Left ventricle myocardium inferior (tissue), 1 donor: Measurements from ENCODE around the gene SRMS. TPM values are rescaled to one million over a fixed set of nuclear protein-coding genes. Genes with fewer than 3 reads are reported as not detected.

Experiments used
- DNase-seq: peaks from one replicate; pipeline ENCODE4 v3.0.0-alpha.2; 2020
- H3K27ac ChIP-seq: fragments of 200-600 bp; replicated peaks from 2 replicates; pipeline ENCODE4 v1.8.0; 2021
- H3K27me3 ChIP-seq: fragments of 200-600 bp; 2 replicates; pipeline ENCODE4 v1.8.0; 2021; ENCODE audit warnings: low read depth
- H3K36me3 ChIP-seq: fragments of 200-600 bp; 2 replicates; pipeline ENCODE4 v1.8.0; 2021
- H3K4me1 ChIP-seq: fragments of 200-600 bp; 2 replicates; pipeline ENCODE4 v1.8.0; 2021
- H3K4me3 ChIP-seq: fragments of 200-600 bp; 2 replicates; pipeline ENCODE4 v1.8.0; 2021; ENCODE audit warnings: mild to moderate bottlenecking, moderate library complexity
- H3K9me3 ChIP-seq: fragments of 200-600 bp; replicated peaks from 2 replicates; pipeline ENCODE4 v1.8.0; 2021
- CTCF ChIP-seq: fragments of 200-600 bp; IDR thresholded peaks from 2 replicates; pipeline ENCODE4 v1.8.0; 2021; ENCODE audit warnings: antibody characterized with exemption, mild to moderate bottlenecking, borderline replicate concordance
- intact Hi-C: fragments of 100-400 bp; cut with micrococcal nuclease; formaldehyde crosslinking; loops from one replicate; pipeline ENCODE4 v1.11.0; 2022
- total RNA-seq: library from RNA; stranded (reverse); fragmentation: NEBNext Ultra II Directional; extraction: Animal tissue kit (Norgen Biotek cat#: 25700); gene quantifications from one replicate; pipeline ENCODE4 v1.2.1, GENCODE V29; 2021
- donor health status: DM: no; HTN: yes; CAD: no; lungs with severe emphysema.

SRMS gene
- total RNA-seq, 1 donor from 2014 or later: not detected

GRCh38 chr20:63587776-63588591, 40.4 kb upstream of the SRMS start:
- DNase-seq: no peak
- TF ChIP-seq CTCF: no peak
- no peak overlapping the region for H3K4me3 ChIP-seq
- H3K4me1 ChIP-seq: peaks cover 10% of the 10 kb centered on the region
- H3K27ac ChIP-seq: peak overlapping the region; percentile 16
- no peaks in the 10 kb centered on the region for H3K27me3 ChIP-seq
- peaks cover 50% of the 10 kb centered on the region for H3K36me3 ChIP-seq
- H3K9me3 ChIP-seq: no peaks in the 10 kb centered on the region
- intact Hi-C loops: no loop called here

DNA sequence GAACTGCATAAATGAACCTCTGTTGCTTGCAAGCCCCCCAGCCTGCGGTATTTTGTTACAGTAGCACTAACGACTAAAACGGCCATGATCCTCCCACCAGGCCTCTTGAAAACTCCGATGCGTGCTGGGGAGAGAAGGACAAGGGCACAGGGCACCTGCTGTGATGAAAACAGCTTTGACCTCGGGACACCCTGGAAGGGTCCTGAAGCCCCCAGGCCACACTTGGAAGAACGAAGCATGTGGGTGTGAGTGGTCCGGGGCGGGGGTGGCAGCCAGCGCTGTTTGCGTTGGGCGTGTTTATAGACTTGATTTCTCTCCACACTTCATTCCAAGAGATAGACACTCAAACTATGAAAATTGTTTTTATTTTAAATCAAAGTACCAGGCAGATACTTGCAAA, 39.7 kb upstream of the SRMS start:
- H3K9me3 ChIP-seq: no peaks in the 10 kb centered on the region
- peaks cover 10% of the 10 kb centered on the region for H3K4me1 ChIP-seq
- H3K4me3 ChIP-seq: no peak overlapping the region
- peaks cover 42% of the 10 kb centered on the region for H3K36me3 ChIP-seq
- no peak for DNase-seq
- no peak overlapping the region for H3K27ac ChIP-seq
- intact Hi-C loops: no loop called here
- TF ChIP-seq CTCF: no peak
- no peaks in the 10 kb centered on the region for H3K27me3 ChIP-seq

DNA sequence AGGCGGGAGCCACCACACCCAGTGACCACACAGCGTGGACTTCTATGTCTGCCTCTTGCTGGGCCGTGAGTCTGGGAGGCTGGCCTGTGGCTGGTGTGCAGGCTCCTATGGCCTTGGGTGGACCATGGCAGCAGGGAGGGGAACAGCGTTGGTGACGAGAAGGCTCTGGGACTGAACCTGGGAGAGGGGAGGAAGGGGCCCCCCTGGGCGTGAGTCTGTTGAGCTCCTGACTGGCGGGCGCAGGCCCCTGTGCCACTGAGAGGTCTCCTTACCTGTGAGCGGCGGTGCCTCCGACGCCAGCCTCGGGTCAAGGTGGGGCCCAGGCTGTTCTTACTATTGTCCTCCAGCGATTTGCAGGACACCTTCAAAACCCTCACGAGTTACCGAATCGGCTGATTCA, 39.2 kb upstream of the SRMS start:
- no peak for DNase-seq
- H3K36me3 ChIP-seq: peaks cover 38% of the 10 kb centered on the region

GRCh38 chr20:63585616-63586565, 38.3 kb upstream of the SRMS start:
- H3K36me3 ChIP-seq: peaks cover 29% of the 10 kb centered on the region
- H3K4me3 ChIP-seq: no peak overlapping the region
- H3K27ac ChIP-seq: no peak overlapping the region
- no peak for TF ChIP-seq CTCF
- H3K9me3 ChIP-seq: no peaks in the 10 kb centered on the region
- H3K4me1 ChIP-seq: peaks cover 10% of the 10 kb centered on the region
- intact Hi-C loops: no loop called here
- H3K27me3 ChIP-seq: no peaks in the 10 kb centered on the region
- no peak for DNase-seq

More for the DNA sequence above, 39.2 kb upstream of the SRMS start:
- H3K27ac ChIP-seq: no peak overlapping the region
- H3K9me3 ChIP-seq: no peaks in the 10 kb centered on the region
- intact Hi-C loops: no loop called here
- TF ChIP-seq CTCF: no peak
- no peaks in the 10 kb centered on the region for H3K27me3 ChIP-seq
- H3K4me3 ChIP-seq: no peak overlapping the region
- H3K4me1 ChIP-seq: peaks cover 10% of the 10 kb centered on the region

GRCh38 chr20:63582382-63583063, 35.0 kb upstream of the SRMS start:
- H3K9me3 ChIP-seq: no peaks in the 10 kb centered on the region
- no peak overlapping the region for H3K27ac ChIP-seq
- H3K4me1 ChIP-seq: peaks cover 13% of the 10 kb centered on the region
- no peak for TF ChIP-seq CTCF
- H3K27me3 ChIP-seq: no peaks in the 10 kb centered on the region
- no peak overlapping the region for H3K4me3 ChIP-seq
- DNase-seq: no peak
- intact Hi-C loops: no loop called here
- no peaks in the 10 kb centered on the region for H3K36me3 ChIP-seq
